Loucy (cell line): ENCODE measurements around the gene CDS2.

Source experiments
- H2AFZ ChIP-seq: fragments of 200-600 bp; sonication (generic); 2 replicates; pipeline ENCODE4 v1.6.0; 2016; ENCODE audit warnings: antibody characterized with exemption, mild to moderate bottlenecking, low read length, moderate library complexity
- H3F3A ChIP-seq: fragments of 200-600 bp; 2 replicates; pipeline ENCODE4 v1.6.0; 2016; ENCODE audit warnings: antibody characterized with exemption, low read depth, mild to moderate bottlenecking
- H3K27me3 ChIP-seq: fragments of 200-600 bp; sonication (generic); 2 replicates; pipeline ENCODE4 v1.6.1; 2014; ENCODE audit warnings: low read length, mild to moderate bottlenecking; ENCODE audit not compliant: insufficient read depth, poor library complexity, severe bottlenecking
- H3K36me3 ChIP-seq: fragments of 200-600 bp; sonication (generic); 2 replicates; pipeline ENCODE4 v1.6.1; 2016; ENCODE audit warnings: low read length; ENCODE audit not compliant: insufficient read depth
- H3K4me1 ChIP-seq: fragments of 200-600 bp; sonication (generic); 2 replicates; pipeline ENCODE4 v1.5.1; 2014; ENCODE audit warnings: low read length, mild to moderate bottlenecking; ENCODE audit not compliant: insufficient read depth, poor library complexity, severe bottlenecking
- H3K4me2 ChIP-seq: fragments of 200-600 bp; sonication (generic); 2 replicates; pipeline ENCODE4 v1.6.0; 2014; ENCODE audit warnings: antibody characterized with exemption, low read length, low read depth, mild to moderate bottlenecking; ENCODE audit not compliant: poor library complexity, severe bottlenecking
- H3K4me3 ChIP-seq: fragments of 200-600 bp; sonication (generic); 2 replicates; pipeline ENCODE4 v1.5.1; 2014; ENCODE audit warnings: low read length, mild to moderate bottlenecking, mixed read lengths; ENCODE audit not compliant: poor library complexity, severe bottlenecking
- H3K79me2 ChIP-seq: fragments of 200-600 bp; sonication (generic); 2 replicates; pipeline ENCODE4 v1.6.1; 2014; ENCODE audit warnings: low read length; ENCODE audit not compliant: insufficient read depth
- H3K9ac ChIP-seq: fragments of 200-600 bp; sonication (generic); 2 replicates; pipeline ENCODE4 v1.6.0; 2014; ENCODE audit warnings: mild to moderate bottlenecking, low read depth, low read length, moderate library complexity; ENCODE audit not compliant: poor library complexity, severe bottlenecking
- H3K9me2 ChIP-seq: fragments of 200-600 bp; sonication (generic); replicated peaks from 2 replicates; pipeline ENCODE4 v1.6.1; 2016; ENCODE audit warnings: low read depth, low read length, mixed read lengths
- H3K9me3 ChIP-seq: fragments of 200-600 bp; sonication (generic); 2 replicates; pipeline ENCODE4 v1.6.1; 2014; ENCODE audit warnings: mild to moderate bottlenecking, antibody characterized with exemption, low read length, low read depth; ENCODE audit not compliant: insufficient read depth
- H4K20me1 ChIP-seq: fragments of 200-600 bp; sonication (generic); 2 replicates; pipeline ENCODE4 v1.6.0; 2014; ENCODE audit warnings: antibody characterized with exemption, low read length, mild to moderate bottlenecking; ENCODE audit not compliant: insufficient read depth, poor library complexity, severe bottlenecking
- EZH2phosphoT487 ChIP-seq: fragments of 200-600 bp; IDR thresholded peaks from 2 replicates; pipeline ENCODE4 v1.6.1; 2018; ENCODE audit warnings: antibody characterized with exemption, mild to moderate bottlenecking, moderate library complexity, borderline replicate concordance
- TF ChIP-seq, protein P1 (sequence below): fragments of 200-600 bp; sonication (generic); conservative IDR thresholded peaks from 2 replicates; pipeline ENCODE4 v1.5.1; 2014; ENCODE audit warnings: mild to moderate bottlenecking, antibody characterized with exemption, low read length

The CDS2 gene

GRCh38 chr20:5133998-5134397, 7.2 kb downstream of the CDS2 start:
- Histone ChIP-seq H4K20me1 (peaks cover 25% of the 10 kb centered on the region), H3K9me3 (no peaks in the 10 kb centered on the region), H3K4me1 (peaks cover 25% of the 10 kb centered on the region), H3K79me2 (peaks cover 83% of the 10 kb centered on the region), H3K4me2 (no peak overlapping the region), H3K9ac (no peak overlapping the region), H3K4me3 (no peak overlapping the region), H3K36me3 (no peaks in the 10 kb centered on the region), H3F3A (peaks cover 3% of the 10 kb centered on the region; the same call in 1 of the 2 replicates), H3K9me2 (no peaks in the 10 kb centered on the region), H3K27me3 (no peaks in the 10 kb centered on the region), H2AFZ (no peak overlapping the region)
- TF ChIP-seq, protein P1, sequence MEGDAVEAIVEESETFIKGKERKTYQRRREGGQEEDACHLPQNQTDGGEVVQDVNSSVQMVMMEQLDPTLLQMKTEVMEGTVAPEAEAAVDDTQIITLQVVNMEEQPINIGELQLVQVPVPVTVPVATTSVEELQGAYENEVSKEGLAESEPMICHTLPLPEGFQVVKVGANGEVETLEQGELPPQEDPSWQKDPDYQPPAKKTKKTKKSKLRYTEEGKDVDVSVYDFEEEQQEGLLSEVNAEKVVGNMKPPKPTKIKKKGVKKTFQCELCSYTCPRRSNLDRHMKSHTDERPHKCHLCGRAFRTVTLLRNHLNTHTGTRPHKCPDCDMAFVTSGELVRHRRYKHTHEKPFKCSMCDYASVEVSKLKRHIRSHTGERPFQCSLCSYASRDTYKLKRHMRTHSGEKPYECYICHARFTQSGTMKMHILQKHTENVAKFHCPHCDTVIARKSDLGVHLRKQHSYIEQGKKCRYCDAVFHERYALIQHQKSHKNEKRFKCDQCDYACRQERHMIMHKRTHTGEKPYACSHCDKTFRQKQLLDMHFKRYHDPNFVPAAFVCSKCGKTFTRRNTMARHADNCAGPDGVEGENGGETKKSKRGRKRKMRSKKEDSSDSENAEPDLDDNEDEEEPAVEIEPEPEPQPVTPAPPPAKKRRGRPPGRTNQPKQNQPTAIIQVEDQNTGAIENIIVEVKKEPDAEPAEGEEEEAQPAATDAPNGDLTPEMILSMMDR, result no peak
- TF ChIP-seq EZH2phosphoT487, result no peak

DNA sequence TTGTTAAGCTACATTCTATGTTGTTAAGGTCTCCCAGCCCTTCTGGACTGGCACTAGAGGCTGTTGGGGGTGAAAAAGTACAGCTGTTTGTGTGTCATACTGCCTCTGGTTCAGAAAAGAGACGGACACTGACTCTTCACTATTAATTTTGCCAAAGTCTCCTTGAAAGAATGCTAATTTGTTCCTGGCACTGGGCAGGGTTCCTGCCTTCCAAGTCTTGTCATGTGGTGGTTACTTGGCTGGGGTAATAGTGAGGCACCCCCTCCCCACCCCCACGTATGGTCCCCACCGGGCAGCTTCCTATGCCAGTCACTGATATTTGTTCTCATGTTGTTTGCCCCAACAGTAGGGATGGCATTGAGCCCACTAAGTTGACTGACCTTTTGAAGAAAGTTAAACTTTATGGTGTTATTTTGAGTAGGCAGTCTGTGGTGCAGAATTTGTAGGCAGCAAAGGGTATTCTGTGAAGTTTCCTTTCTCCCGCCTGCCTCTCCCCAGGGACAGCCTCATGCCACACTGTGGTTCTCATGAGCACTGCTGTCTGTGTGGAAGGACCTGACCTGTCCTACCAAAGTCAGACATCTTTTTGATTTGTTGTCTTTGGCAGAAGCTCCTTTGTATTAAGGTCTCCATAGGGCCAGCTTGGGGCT, 8.7 kb downstream of the CDS2 start:
- H4K20me1 ChIP-seq, result peaks cover 25% of the 10 kb centered on the region

GRCh38 chr20:5136096-5136495, 9.3 kb downstream of the CDS2 start:
- H3K9ac ChIP-seq, result no peak overlapping the region
- no peaks in the 10 kb centered on the region for H3K36me3 ChIP-seq
- H3K9me3 ChIP-seq, result no peaks in the 10 kb centered on the region
- TF ChIP-seq, protein P1, result no peak
- no peak for TF ChIP-seq EZH2phosphoT487
- H3K4me3 ChIP-seq, result peak overlapping the region; percentile 24
- H3K4me2 ChIP-seq, result peak overlapping the region; percentile 68
- H3K9me2 ChIP-seq, result no peaks in the 10 kb centered on the region
- no peak overlapping the region for H2AFZ ChIP-seq
- H3F3A ChIP-seq, result peaks cover 1% of the 10 kb centered on the region; the same call in 1 of the 2 replicates
- peaks cover 26% of the 10 kb centered on the region for H4K20me1 ChIP-seq
- H3K79me2 ChIP-seq, result peaks cover 82% of the 10 kb centered on the region
- H3K27me3 ChIP-seq, result no peaks in the 10 kb centered on the region
- peaks cover 21% of the 10 kb centered on the region for H3K4me1 ChIP-seq

More for the DNA sequence above, 8.7 kb downstream of the CDS2 start:
- no peaks in the 10 kb centered on the region for H3K9me2 ChIP-seq
- TF ChIP-seq, protein P1, result 0 out of 2 replicates have a peak, but pooled peaks have one; percentile 9
- TF ChIP-seq EZH2phosphoT487, result no peak
- peaks cover 3% of the 10 kb centered on the region; the same call in 1 of the 2 replicates for H3F3A ChIP-seq
- H3K4me3 ChIP-seq, result peak overlapping the region; percentile 43
- H3K4me1 ChIP-seq, result peaks cover 23% of the 10 kb centered on the region
- H3K4me2 ChIP-seq, result peak overlapping the region; percentile 68
- no peaks in the 10 kb centered on the region for H3K36me3 ChIP-seq
- peak overlapping the region; percentile 37 for H3K9ac ChIP-seq
- H2AFZ ChIP-seq, result no peak overlapping the region
- H3K9me3 ChIP-seq, result no peaks in the 10 kb centered on the region
- H3K27me3 ChIP-seq, result no peaks in the 10 kb centered on the region
- peaks cover 79% of the 10 kb centered on the region for H3K79me2 ChIP-seq
